ENCODE measurements around the gene NHERF2.
"Not testable (repeated sequence)": the region's sequence is repeated elsewhere in the genome, so short reads cannot be mapped to it uniquely, and the experiment has no call there.

The NHERF2 gene

GRCh38 chr16:2007081-2007836, 19.4 kb upstream of the NHERF2 start:
- DNase-seq (ENCODE audit: low read depth in 2 of 2): no peak

GRCh38 chr16:2008009-2008526, 18.6 kb upstream of the NHERF2 start:
- no peak for DNase-seq (ENCODE audit: low read depth in 2 of 2)

DNA sequence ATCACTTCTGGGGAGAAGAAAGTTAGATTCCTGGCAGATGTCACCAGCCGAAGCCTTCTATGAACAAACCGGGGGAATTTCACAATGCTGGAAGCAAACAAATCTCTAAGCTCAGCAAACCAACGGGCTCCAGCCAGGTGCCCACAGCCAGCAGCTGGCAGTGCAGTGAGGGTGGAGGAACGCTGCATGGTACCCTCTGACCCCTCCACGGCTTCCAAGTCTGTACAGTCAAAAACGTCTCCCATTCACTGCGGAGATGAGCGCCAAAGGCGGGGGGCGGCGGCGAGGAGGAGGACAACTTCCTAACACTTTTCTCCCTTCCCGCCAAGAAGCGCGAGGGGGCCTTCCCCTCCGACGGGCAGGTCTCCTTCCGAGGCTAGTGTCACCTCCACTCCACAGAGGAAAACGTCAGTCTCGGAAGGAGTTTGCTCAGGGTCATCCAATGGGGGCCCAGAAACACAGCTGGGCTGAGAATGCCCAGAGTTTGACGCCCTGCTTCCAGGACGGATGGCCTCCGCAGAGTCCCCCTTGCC, 18.0 kb upstream of the NHERF2 start:
- no peak for DNase-seq (ENCODE audit: low read depth in 2 of 2)

GRCh38 chr16:2009164-2009711, 17.5 kb upstream of the NHERF2 start:
- DNase-seq (ENCODE audit: low read depth in 2 of 2): no peak

DNA sequence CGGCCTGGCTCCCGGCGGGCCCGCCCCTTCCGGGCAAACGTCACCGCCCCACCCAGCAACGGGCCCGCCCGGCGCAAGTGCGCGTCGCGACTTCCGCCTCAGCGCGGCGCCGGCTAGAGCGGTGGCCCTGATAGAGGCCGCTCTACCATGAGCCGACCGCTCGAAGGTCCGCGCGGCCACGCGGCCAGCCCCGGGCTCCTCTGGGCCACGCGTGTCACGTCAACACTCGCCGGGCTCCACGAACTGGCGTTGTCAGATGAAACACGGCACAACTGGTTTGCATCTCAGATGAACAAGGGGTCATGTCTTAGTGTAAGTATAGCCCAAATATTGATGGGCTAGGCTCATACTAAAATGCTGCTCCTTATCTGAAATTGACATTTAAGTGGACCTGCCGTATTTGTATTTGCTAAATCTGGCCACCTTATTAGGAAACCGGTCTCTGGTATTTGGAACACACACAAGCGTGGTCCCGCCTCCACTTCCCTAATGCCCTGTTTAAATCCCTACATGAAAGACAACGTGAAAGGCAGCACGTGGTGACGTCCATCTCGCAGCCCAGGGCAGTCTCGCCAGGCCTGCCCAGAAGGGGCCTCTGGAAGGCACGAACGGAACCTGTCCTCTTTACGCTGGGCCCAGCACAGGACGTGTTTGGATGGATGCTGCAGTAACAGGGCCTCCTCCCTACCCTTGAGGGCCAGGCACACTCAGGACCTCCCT, 16.8 kb upstream of the NHERF2 start, which contains the start of gene ZNF598:
ZNF598 (minus strand) TSS at position 31 of the 720 bp plus-strand sequence.
- peak; percentile 50 to 63 for DNase-seq (ENCODE audit: low read depth in 2 of 2)

DNA sequence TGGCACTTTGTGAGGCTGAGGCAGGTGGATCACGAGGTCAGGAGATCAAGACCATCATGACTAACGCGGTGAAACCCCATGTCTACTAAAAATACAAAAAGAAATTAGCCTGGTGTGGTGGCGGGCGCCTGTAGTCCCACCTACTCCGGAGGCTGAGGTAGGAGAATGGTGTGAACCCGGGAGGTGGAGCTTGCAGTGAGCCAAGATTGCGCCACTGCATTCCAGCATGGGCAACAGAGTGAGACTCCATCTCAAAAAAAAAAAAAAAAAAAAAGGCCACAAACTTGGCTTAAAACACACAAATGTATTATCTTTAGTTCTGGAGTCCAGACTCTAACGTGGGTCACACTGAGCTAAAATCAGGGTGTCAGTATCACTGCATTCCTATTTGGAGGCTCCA, 15.0 kb upstream of the NHERF2 start:
- not testable (repeated sequence) for DNase-seq (ENCODE audit: low read depth in 2 of 2)

DNA sequence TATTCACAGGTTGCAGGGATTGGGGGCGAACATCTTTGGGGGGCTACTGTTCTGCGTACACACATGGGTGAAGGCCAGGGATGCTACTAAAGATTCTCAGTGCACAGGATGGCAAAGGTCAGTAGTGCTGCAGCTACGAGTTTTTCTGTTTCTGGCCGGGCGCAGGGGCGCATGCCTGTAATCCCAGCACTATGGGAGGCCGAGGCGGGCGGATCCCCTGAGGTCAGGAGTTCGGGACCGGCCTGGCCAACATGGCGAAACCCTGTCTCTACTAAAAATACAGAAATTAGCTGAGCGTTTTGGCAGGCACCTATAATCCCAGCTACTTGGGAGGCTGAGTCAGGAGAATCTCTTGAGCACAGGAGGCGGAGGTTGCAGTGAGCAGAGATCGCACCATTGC, 13.2 kb upstream of the NHERF2 start:
- DNase-seq (ENCODE audit: low read depth in 2 of 2): no peak

GRCh38 chr16:2015117-2015946, 11.4 kb upstream of the NHERF2 start:
- DNase-seq (ENCODE audit: low read depth in 2 of 2): no peak

- DNase-seq (ENCODE audit: low read depth in 2 of 2): no peak
Measured at GRCh38 chr16:2015947-2016208, 10.8 kb upstream of the NHERF2 start.

- no peak for DNase-seq (ENCODE audit: low read depth in 2 of 2)
Measured at GRCh38 chr16:2016407-2016922, 10.2 kb upstream of the NHERF2 start.

DNA sequence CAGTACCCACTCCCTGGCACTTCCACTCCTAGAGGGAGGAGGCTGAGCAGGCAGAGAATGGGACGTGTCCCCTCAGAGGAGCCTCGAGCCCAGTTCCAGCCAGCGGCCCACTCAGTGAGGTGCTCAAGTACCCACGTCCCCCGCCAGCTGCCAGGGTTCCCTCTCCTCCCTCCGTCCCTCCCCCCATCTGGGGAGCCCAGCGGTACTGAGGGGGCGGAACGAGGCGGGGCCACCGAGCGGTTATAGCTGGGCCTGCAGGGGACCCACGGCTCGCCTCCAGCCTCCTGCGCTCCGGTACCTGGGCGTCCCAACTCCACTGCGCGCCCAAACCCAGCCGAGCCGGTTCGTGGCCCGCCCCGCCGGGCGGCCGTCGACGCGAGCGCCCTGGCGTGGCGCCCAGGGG, 7.2 kb upstream of the NHERF2 start, which contains the start of gene NPW:
NPW (plus strand) TSS at position 268 of the 403 bp plus-strand sequence.
- DNase-seq (ENCODE audit: low read depth in 2 of 2): no peak

DNA sequence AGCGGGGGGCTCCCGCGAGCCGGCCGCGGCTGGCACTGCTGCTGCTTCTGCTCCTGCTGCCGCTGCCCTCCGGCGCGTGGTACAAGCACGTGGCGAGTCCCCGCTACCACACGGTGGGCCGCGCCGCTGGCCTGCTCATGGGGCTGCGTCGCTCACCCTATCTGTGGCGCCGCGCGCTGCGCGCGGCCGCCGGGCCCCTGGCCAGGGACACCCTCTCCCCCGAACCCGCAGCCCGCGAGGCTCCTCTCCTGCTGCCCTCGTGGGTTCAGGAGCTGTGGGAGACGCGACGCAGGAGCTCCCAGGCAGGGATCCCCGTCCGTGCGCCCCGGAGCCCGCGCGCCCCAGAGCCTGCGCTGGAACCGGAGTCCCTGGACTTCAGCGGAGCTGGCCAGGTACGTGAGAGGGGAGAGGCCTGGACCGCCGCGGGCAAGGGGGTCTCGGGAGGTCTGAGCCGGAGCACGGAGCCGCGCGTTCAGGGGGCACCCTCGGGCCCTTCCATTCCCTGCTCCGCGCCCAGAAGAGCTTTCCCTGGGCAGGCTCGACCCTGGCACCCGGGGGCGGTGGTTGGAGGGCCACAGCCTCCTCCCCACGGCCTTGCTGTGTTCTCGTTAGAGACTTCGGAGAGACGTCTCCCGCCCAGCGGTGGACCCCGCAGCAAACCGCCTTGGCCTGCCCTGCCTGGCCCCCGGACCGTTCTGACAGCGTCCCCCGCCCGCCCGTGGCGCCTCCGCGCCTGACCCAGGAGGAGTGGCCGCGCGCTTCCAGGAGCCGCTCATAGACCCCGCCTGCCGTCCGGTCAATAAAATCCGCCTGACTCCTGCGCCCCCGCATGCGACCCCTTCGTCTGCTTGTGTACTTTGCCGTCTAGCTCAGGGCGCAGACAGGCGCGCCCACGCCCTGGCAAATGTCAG, 6.5 kb upstream of the NHERF2 start:
- DNase-seq (ENCODE audit: low read depth in 2 of 2): no peak

- DNase-seq (ENCODE audit: low read depth in 2 of 2): no peak
Measured at GRCh38 chr16:2022723-2023091, 4.0 kb upstream of the NHERF2 start.

- peak; percentile 95 to 97 for DNase-seq (ENCODE audit: low read depth in 2 of 2)
Measured at GRCh38 chr16:2023092-2024031, 3.3 kb upstream of the NHERF2 start.

GRCh38 chr16:2024032-2024420, 2.7 kb upstream of the NHERF2 start:
- no peak for DNase-seq (ENCODE audit: low read depth in 2 of 2)

DNA sequence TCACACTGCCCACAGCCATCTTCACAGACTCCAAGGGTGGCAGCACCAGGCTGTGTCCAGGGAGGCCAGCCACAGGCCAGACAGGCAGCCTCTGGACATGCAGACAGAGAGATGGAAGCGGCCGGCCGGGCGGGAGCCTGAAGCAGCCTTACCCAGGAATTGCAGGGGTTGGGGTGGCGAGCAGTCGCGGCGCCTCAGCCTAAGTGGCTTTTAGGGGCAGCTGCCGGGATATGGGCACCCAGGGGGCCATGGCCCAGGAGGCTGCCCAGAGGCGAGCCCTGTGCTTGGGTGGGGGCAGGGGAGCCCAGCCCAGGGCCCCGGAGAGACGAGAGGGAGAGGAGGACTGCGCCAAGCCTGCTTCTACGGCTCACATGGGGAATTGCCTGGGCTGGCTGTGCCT, 1.5 kb upstream of the NHERF2 start:
- DNase-seq (ENCODE audit: low read depth in 2 of 2): no peak

GRCh38 chr16:2025878-2026460, 733 bp upstream of the NHERF2 start:
- DNase-seq (ENCODE audit: low read depth in 2 of 2): no peak

GRCh38 chr16:2027024-2028010, 615 bp downstream of the NHERF2 start:
- DNase-seq (ENCODE audit: low read depth in 2 of 2): no peak

Data from stimulated activated CD8-positive, alpha-beta memory T cell treated with anti-CD3 and anti-CD28 coated beads, Interleukin-7, amount 100 ng/mL, for 1 hour (primary cell).